Posterior cingulate gyrus (tissue), 11 donors: ENCODE data around the gene B4GALNT4.
"Not testable (repeated sequence)": the region's sequence is repeated elsewhere in the genome, so short reads cannot be mapped to it uniquely, and the experiment has no call there.

Source experiments
- DNase-seq, 10 donors: peaks; one replicate each; pipeline versions ENCODE4 v3.0.0 to v3.0.0-alpha.2; 2020 to 2021; ENCODE audit warnings: mixed read lengths in 3 of 10
- intact Hi-C: fragments of 100-400 bp; cut with DNase I; formaldehyde crosslinking; loops from one replicate; pipeline ENCODE4 v1.15.1; 2023

Gene B4GALNT4

GRCh38 chr11:334264-334994 is 34.9 kb upstream of the B4GALNT4 start:
- intact Hi-C loops = no loop called here
- DNase-seq = peak in 1 of 10 donors; percentile 56

GRCh38 chr11:335779-336658 is 33.3 kb upstream of the B4GALNT4 start:
- DNase-seq = peak in 3 of 10 donors; percentile 32 to 66 (median 44)
- intact Hi-C loops = no loop called here

GRCh38 chr11:336659-337198 is 32.6 kb upstream of the B4GALNT4 start:
- intact Hi-C loops = no loop called here
- no peak for DNase-seq

GRCh38 chr11:337711-338110 is 31.6 kb upstream of the B4GALNT4 start:
- intact Hi-C loops = no loop called here
- DNase-seq = no peak

GRCh38 chr11:339963-340362 is 29.3 kb upstream of the B4GALNT4 start:
- no peak for DNase-seq
- intact Hi-C loops = no loop called here

GRCh38 chr11:340539-341512 is 28.5 kb upstream of the B4GALNT4 start:
- DNase-seq = no peak
- intact Hi-C loops = no loop called here

- DNase-seq = no peak
- intact Hi-C loops = no loop called here
These were observed 27.0 kb upstream of the B4GALNT4 start for GRCh38 chr11:342328-342727.

- intact Hi-C loops = no loop called here
- peak in 1 of 10 donors; percentile 2 for DNase-seq
These were observed 24.3 kb upstream of the B4GALNT4 start for GRCh38 chr11:344836-345578.

- intact Hi-C loops = no loop called here
These were observed 22.8 kb upstream of the B4GALNT4 start for GRCh38 chr11:346529-346928.

GRCh38 chr11:349270-349954 is 19.9 kb upstream of the B4GALNT4 start:
- DNase-seq = peak in 2 of 10 donors; percentile 22 to 24
- intact Hi-C loops = not testable (repeated sequence)

More at GRCh38 chr11:346529-346928, 22.8 kb upstream of the B4GALNT4 start:
- peak in 2 of 10 donors; percentile 11 to 24 for DNase-seq

- intact Hi-C loops = loop anchor here (10.0 kb wide), 2 partner anchors 45 to 95 kb away; partner anchors contain the start of gene IFITM2
- DNase-seq = peak in 1 of 10 donors; percentile 39
These were observed 19.1 kb upstream of the B4GALNT4 start for GRCh38 chr11:350033-350722.

GRCh38 chr11:350723-351255 is 18.5 kb upstream of the B4GALNT4 start:
- peak in 2 of 10 donors; percentile 14 to 54 for DNase-seq
- intact Hi-C loops = loop anchor here (10.0 kb wide), 2 partner anchors 46 to 96 kb away; partner anchors contain the start of gene IFITM2

- DNase-seq = peak in 3 of 10 donors; percentile 39 to 67 (median 43)
- intact Hi-C loops = loop anchor here (10.0 kb wide), 2 partner anchors 47 to 97 kb away; partner anchors contain the start of gene IFITM2
These were observed 17.9 kb upstream of the B4GALNT4 start for GRCh38 chr11:351411-351810.

GRCh38 chr11:352456-353031 is 16.8 kb upstream of the B4GALNT4 start:
- peak in 2 of 10 donors; percentile 14 to 27 for DNase-seq
- intact Hi-C loops = loop anchor here (10.0 kb wide), 2 partner anchors 48 to 98 kb away; partner anchors contain the start of gene IFITM2

GRCh38 chr11:353179-353873 is 16.0 kb upstream of the B4GALNT4 start:
- intact Hi-C loops = loop anchor here (10.0 kb wide), 2 partner anchors 49 to 99 kb away; partner anchors contain the start of gene IFITM2
- peak in 8 of 10 donors; percentile 57 to 92 (median 73) for DNase-seq
